GM12878 (cell line): Measurements from ENCODE around the gene CHIT1. TPM values are rescaled to one million over a fixed set of nuclear protein-coding genes. Genes with fewer than 3 reads are reported as not detected.

Experiments used
- ATAC-seq: fragments of 200-7000 bp; cut with Tn5 transposase; 3 replicates; pipeline ENCODE4 v1.9.1; 2020; ENCODE audit warnings: mild to moderate bottlenecking, moderate library complexity
- BruUV-seq: library from RNA; stranded (reverse); fragments of 400-500 nt; replicated peaks from 2 replicates; lab custom pipeline; 2021; lab: Mats Ljungman, UMichigan
- CTCF ChIA-PET: fragments of 300-600 bp; sonication (Branson Sonifier 250); formaldehyde crosslinking; extraction: SDS; loops from one replicate; lab custom pipeline; 2021; ENCODE audit warnings: inconsistent platforms; lab: Yijun Ruan, JAX
- POLR2A ChIA-PET: fragments of 350-600 bp; formaldehyde crosslinking; extraction: SDS; loops from one replicate; lab custom pipeline; 2021; ENCODE audit warnings: inconsistent platforms; lab: Charles Lee
- RAD21 ChIA-PET: fragments of 300-600 bp; sonication (Branson Sonifier 250); formaldehyde crosslinking; loops from one replicate; lab custom pipeline; 2023; ENCODE audit warnings: antibody characterized with exemption; ENCODE audit not compliant: unreplicated experiment; lab: Charles Lee
- SMC1A ChIA-PET: fragments of 300-600 bp; sonication (Branson Sonifier 250); formaldehyde crosslinking; loops from one replicate; lab custom pipeline; 2023; ENCODE audit not compliant: unreplicated experiment, uncharacterized antibody; lab: Charles Lee
- DNase-seq: peaks from one replicate; pipeline ENCODE4 v3.0.0-alpha.2; 2011; ENCODE audit warnings: low read depth, low spot score
- FAIRE-seq: peaks from 3 replicates; lab custom pipeline; 2011; peaks lifted over from hg19 to GRCh38; lab: Jason Lieb, UNC
- H2AFZ ChIP-seq: 2 replicates; pipeline ENCODE4 v1.6.0; 2011; ENCODE audit warnings: low read depth, low read length, control low read depth; ENCODE audit not compliant: control insufficient read depth
- H3K27ac ChIP-seq: 2 replicates; pipeline ENCODE4 v1.5.1; 2011; ENCODE audit warnings: control low read depth; ENCODE audit not compliant: control insufficient read depth, insufficient read depth
- H3K27me3 ChIP-seq, 2 experiments: replicated peaks in 1 of 2; 2 replicates each; pipeline versions ENCODE4 v1.6.0 to v1.6.1; 2011; ENCODE audit warnings: low read length in 1 of 2; ENCODE audit not compliant: control insufficient read depth in 2 of 2, insufficient read depth in 2 of 2
- H3K36me3 ChIP-seq, 2 experiments: 2 replicates each; pipeline ENCODE4 v1.5.1; 2011; ENCODE audit warnings: low read length in 1 of 2; ENCODE audit not compliant: control insufficient read depth in 2 of 2, insufficient read depth in 2 of 2
- H3K4me1 ChIP-seq: 2 replicates; pipeline ENCODE4 v1.6.1; 2011; ENCODE audit warnings: mild to moderate bottlenecking, low read length, moderate library complexity, mixed read lengths; ENCODE audit not compliant: control insufficient read depth, insufficient read depth
- H3K4me2 ChIP-seq: 2 replicates; pipeline ENCODE4 v1.6.0; 2011; ENCODE audit warnings: control low read depth; ENCODE audit not compliant: control insufficient read depth, insufficient read depth
- H3K4me3 ChIP-seq: fragments of 200-600 bp; sonication (generic); 2 replicates; pipeline ENCODE4 v1.5.1; 2016
- H3K79me2 ChIP-seq: 2 replicates; pipeline ENCODE4 v1.6.0; 2011; ENCODE audit warnings: low read length; ENCODE audit not compliant: control insufficient read depth, insufficient read depth
- H3K9ac ChIP-seq: 2 replicates; pipeline ENCODE4 v1.8.0; 2011; ENCODE audit warnings: low read length, control low read depth, mixed read lengths; ENCODE audit not compliant: control insufficient read depth, insufficient read depth
- H3K9me3 ChIP-seq: replicated peaks from 3 replicates; pipeline ENCODE4 v1.5.1; 2011; ENCODE audit warnings: mild to moderate bottlenecking, low read length; ENCODE audit not compliant: control insufficient read depth, insufficient read depth
- H4K20me1 ChIP-seq: 2 replicates; pipeline ENCODE4 v1.6.0; 2011; ENCODE audit not compliant: control insufficient read depth, insufficient read depth
- ATF7 ChIP-seq: fragments of 450-650 bp; IDR thresholded peaks from 2 replicates; pipeline ENCODE4 v1.6.1; 2016; ENCODE audit warnings: low read depth, mild to moderate bottlenecking
- CHD2 ChIP-seq: IDR thresholded peaks from 2 replicates; pipeline ENCODE4 v1.6.1; 2011; ENCODE audit warnings: low read depth, low read length, improper control_type of control experiment, borderline replicate concordance
- CHD4 ChIP-seq: fragments of 200-600 bp; sonication (generic); IDR thresholded peaks from 2 replicates; pipeline ENCODE4 v1.6.1; 2016; ENCODE audit warnings: mild to moderate bottlenecking
- MTA3 ChIP-seq: IDR thresholded peaks from 2 replicates; pipeline ENCODE4 v1.6.1; 2012; ENCODE audit warnings: low read length, inconsistent platforms, borderline replicate concordance
- NBN ChIP-seq: fragments of 450-650 bp; IDR thresholded peaks from 2 replicates; pipeline ENCODE4 v1.6.1; 2016
- NFXL1 ChIP-seq: fragments of 450-650 bp; IDR thresholded peaks from 2 replicates; pipeline ENCODE4 v1.6.1; 2017; ENCODE audit warnings: antibody characterized with exemption, mild to moderate bottlenecking, borderline replicate concordance
- NR2C2 ChIP-seq: IDR thresholded peaks from 2 replicates; pipeline ENCODE4 v1.6.1; 2011; ENCODE audit warnings: borderline replicate concordance, low read depth; ENCODE audit not compliant: control insufficient read depth, insufficient read length
- PRDM15 ChIP-seq: fragments of 450-650 bp; formaldehyde crosslinking; IDR thresholded peaks from 2 replicates; pipeline ENCODE4 v1.4.0; 2020; ENCODE audit warnings: mild to moderate bottlenecking, moderate library complexity
- RCOR1 ChIP-seq: conservative IDR thresholded peaks from 2 replicates; pipeline ENCODE4 v1.6.1; 2012; ENCODE audit warnings: low read depth, low read length, improper control_type of control experiment
- SMAD5 ChIP-seq: IDR thresholded peaks from 2 replicates; pipeline ENCODE4 v1.6.1; 2016; ENCODE audit warnings: antibody characterized with exemption, low read depth
- STAT1 ChIP-seq: fragments of 450-650 bp; conservative IDR thresholded peaks from 2 replicates; pipeline ENCODE4 v1.6.1; 2014; ENCODE audit warnings: antibody characterized with exemption, mild to moderate bottlenecking
- ZNF24 ChIP-seq: fragments of 450-650 bp; IDR thresholded peaks from 2 replicates; pipeline ENCODE4 v1.6.1; 2017; ENCODE audit warnings: antibody characterized with exemption, mild to moderate bottlenecking
- WGBS: methylation state at CpG from one replicate; pipeline ENCODE4 v1.1.6; 2016; ENCODE audit warnings: low lambda C conversion rate; ENCODE audit not compliant: insufficient replicate concordance, insufficient coverage; ENCODE audit errors: missing lambda C conversion rate; 5-methylcytosine and 5-hydroxymethylcytosine counted together
- in situ Hi-C: fragments of 300-500 bp; cut with MboI; formaldehyde crosslinking; loops from 9 replicates; pipeline ENCODE4 v1.14.3; 2018; ENCODE audit warnings: mixed read lengths
- intact Hi-C: fragments of 100-400 bp; cut with micrococcal nuclease; formaldehyde crosslinking; loops from one replicate; pipeline ENCODE4 v1.14.2; 2022; ENCODE audit not compliant: unreplicated experiment
- polyA plus RNA-seq, 11 experiments: library from polyadenylated mRNA; depleted of rRNA in 4 of 11; unstranded in 6 of 11; stranded (reverse) in 5 of 11; fragments of >200 nt; fragmentation: Nextera tagmentation in 4 of 11; fragmentation: Illumina TruSeq in 1 of 11; extraction: Ambion mirVana in 4 of 11; extraction: Trizol in 1 of 11; gene quantifications; 1 replicate in 1 of 11; 2 replicates in 10 of 11; pipeline versions ENCODE4 v1.2.1 to v1.2.3, GENCODE V29; 2011 to 2016; ENCODE audit warnings: inconsistent platforms in 2 of 11, missing spikeins in 2 of 11, low read depth in 1 of 11
- total RNA-seq, 4 experiments: library from RNA; depleted of rRNA in 3 of 4; stranded (reverse); fragments of >200 nt in 3 of 4; fragmentation: Illumina TruSeq in 1 of 4; extraction: Trizol in 1 of 4; gene quantifications; 2 replicates each; pipeline versions ENCODE4 v1.2.1 to v1.2.3, GENCODE V29; 2013 to 2021
- TF ChIP-seq, protein P1 (sequence below): fragments of 450-650 bp; IDR thresholded peaks from 2 replicates; pipeline ENCODE4 v1.6.1; 2016; ENCODE audit warnings: mild to moderate bottlenecking
- TF ChIP-seq, protein P2 (sequence below): fragments of 450-650 bp; IDR thresholded peaks from 2 replicates; pipeline ENCODE4 v1.6.1; 2014; ENCODE audit warnings: mild to moderate bottlenecking

The CHIT1 gene
- total and polyA plus RNA-seq, 10 of the 15 experiments (the other 5 are each of a cell fraction or from before 2014, with no cell fraction given), result 0.02 to 2.1 (median 0.76) TPM

- ChIA-PET RAD21 (no interaction called here), CTCF (interaction anchor here (0.7 to 3.1 kb wide), 4 partner anchors 8 to 94 kb away, joined by 3 to 21 read pairs (median 9); no protein-coding TSS in a partner anchor), POLR2A (no interaction called here), SMC1A (no interaction called here)
- Histone ChIP-seq H4K20me1 (no peaks in the 10 kb centered on the region; the same call in 1 of the 2 replicates), H3K4me2 (no peak overlapping the region), H3K9ac (no peak overlapping the region), H3K9me3 (no peaks in the 10 kb centered on the region), H3K27ac (no peak overlapping the region), H3K4me3 (no peak overlapping the region), H3K36me3 (no peaks in the 10 kb centered on the region), H2AFZ (no peak overlapping the region)
- DNase-seq (no peak), FAIRE-seq (no peak)
- no TSS peak for BruUV-seq
- in situ Hi-C loops (no loop called here), intact Hi-C loops (no loop called here)
- 0% methylated on average over 2 of the region's 2 CpGs for WGBS
- TF ChIP-seq NBN (no peak), NFXL1 (no peak), PRDM15 (CRISPR knock-in tag) (no peak), RCOR1 (no peak), SMAD5 (no peak), CHD4 (no peak), ZNF24 (no peak), ATF7 (no peak), STAT1 (no peak), MTA3 (no peak), CHD2 (no peak), NR2C2 (no peak)
- TF ChIP-seq, protein P1, sequence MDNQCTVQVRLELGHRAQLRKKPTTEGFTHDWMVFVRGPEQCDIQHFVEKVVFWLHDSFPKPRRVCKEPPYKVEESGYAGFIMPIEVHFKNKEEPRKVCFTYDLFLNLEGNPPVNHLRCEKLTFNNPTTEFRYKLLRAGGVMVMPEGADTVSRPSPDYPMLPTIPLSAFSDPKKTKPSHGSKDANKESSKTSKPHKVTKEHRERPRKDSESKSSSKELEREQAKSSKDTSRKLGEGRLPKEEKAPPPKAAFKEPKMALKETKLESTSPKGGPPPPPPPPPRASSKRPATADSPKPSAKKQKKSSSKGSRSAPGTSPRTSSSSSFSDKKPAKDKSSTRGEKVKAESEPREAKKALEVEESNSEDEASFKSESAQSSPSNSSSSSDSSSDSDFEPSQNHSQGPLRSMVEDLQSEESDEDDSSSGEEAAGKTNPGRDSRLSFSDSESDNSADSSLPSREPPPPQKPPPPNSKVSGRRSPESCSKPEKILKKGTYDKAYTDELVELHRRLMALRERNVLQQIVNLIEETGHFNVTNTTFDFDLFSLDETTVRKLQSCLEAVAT, result no peak
- TF ChIP-seq, protein P2, sequence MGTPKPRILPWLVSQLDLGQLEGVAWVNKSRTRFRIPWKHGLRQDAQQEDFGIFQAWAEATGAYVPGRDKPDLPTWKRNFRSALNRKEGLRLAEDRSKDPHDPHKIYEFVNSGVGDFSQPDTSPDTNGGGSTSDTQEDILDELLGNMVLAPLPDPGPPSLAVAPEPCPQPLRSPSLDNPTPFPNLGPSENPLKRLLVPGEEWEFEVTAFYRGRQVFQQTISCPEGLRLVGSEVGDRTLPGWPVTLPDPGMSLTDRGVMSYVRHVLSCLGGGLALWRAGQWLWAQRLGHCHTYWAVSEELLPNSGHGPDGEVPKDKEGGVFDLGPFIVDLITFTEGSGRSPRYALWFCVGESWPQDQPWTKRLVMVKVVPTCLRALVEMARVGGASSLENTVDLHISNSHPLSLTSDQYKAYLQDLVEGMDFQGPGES, result no peak
- TF ChIP-seq, all 136 proteins: peak for 0
- H3K27me3 ChIP-seq, result no peaks in the 10 kb centered on the region; a peak in 2 of 4 replicates
- no peaks in the 10 kb centered on the region for H3K4me1 ChIP-seq
- no peaks in the 10 kb centered on the region for H3K79me2 ChIP-seq
- no peak for ATAC-seq
These were observed 21.7 kb downstream of the CHIT1 start for GRCh38 chr1:203207751-203208150.
